Measurements from ENCODE around the gene LRRK2.
"Not testable (repeated sequence)": the region's sequence is repeated elsewhere in the genome, so short reads cannot be mapped to it uniquely, and the experiment has no call there.

Gene LRRK2

GRCh38 chr12:40209886-40210285 lies 14.9 kb upstream of the LRRK2 start:
- no peak for DNase-seq (ENCODE audit: low read depth, low spot score)
- in situ Hi-C loops (cut with HindIII; ENCODE audit: low sequenced_read_pairs): no loop called here
- TF ChIP-seq, protein P1, sequence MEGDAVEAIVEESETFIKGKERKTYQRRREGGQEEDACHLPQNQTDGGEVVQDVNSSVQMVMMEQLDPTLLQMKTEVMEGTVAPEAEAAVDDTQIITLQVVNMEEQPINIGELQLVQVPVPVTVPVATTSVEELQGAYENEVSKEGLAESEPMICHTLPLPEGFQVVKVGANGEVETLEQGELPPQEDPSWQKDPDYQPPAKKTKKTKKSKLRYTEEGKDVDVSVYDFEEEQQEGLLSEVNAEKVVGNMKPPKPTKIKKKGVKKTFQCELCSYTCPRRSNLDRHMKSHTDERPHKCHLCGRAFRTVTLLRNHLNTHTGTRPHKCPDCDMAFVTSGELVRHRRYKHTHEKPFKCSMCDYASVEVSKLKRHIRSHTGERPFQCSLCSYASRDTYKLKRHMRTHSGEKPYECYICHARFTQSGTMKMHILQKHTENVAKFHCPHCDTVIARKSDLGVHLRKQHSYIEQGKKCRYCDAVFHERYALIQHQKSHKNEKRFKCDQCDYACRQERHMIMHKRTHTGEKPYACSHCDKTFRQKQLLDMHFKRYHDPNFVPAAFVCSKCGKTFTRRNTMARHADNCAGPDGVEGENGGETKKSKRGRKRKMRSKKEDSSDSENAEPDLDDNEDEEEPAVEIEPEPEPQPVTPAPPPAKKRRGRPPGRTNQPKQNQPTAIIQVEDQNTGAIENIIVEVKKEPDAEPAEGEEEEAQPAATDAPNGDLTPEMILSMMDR (IDR thresholded peaks at IDR 0.05; ENCODE audit: low read depth, low read length): no peak
- H3K4me3 ChIP-seq (ENCODE audit: low read depth, low read length): no peak overlapping the region

- H3K4me3 ChIP-seq (ENCODE audit: low read depth, low read length); in situ Hi-C loops (cut with HindIII; ENCODE audit: low sequenced_read_pairs): not testable (repeated sequence)
Observed at GRCh38 chr12:40211186-40211585, 13.6 kb upstream of the LRRK2 start.

GRCh38 chr12:40212566-40212965 lies 12.2 kb upstream of the LRRK2 start:
- in situ Hi-C loops (cut with HindIII; ENCODE audit: low sequenced_read_pairs): no loop called here

More at GRCh38 chr12:40211186-40211585, 13.6 kb upstream of the LRRK2 start:
- DNase-seq (ENCODE audit: low read depth, low spot score): not testable (repeated sequence)

DNA sequence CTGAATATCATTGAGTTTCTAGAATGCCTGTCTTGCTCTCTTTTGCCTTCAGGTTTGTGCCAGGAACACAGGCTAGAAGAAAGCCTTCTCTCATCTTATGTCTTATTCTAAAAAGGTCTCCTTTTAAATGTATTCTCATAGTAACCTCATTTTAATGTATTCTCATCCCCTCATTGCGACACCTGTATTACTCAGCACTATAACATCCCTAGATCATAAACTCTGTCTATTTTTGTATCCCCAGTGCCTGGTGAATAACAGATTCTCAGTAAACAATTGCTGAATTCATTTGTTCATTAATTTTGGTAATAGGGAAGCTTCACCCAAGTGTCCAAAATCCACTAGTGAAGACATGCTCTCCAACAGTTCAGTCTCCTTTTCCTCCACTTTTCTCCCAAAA lies 8.8 kb upstream of the LRRK2 start:
- no peak for DNase-seq (ENCODE audit: low read depth, low spot score)
- H3K4me3 ChIP-seq (ENCODE audit: low read depth, low read length): no peak overlapping the region
- TF ChIP-seq, protein P1 (IDR thresholded peaks at IDR 0.05; ENCODE audit: low read depth, low read length): no peak
- in situ Hi-C loops (cut with HindIII; ENCODE audit: low sequenced_read_pairs): no loop called here

More at GRCh38 chr12:40212566-40212965, 12.2 kb upstream of the LRRK2 start:
- TF ChIP-seq, protein P1 (IDR thresholded peaks at IDR 0.05; ENCODE audit: low read depth, low read length): no peak
- H3K4me3 ChIP-seq (ENCODE audit: low read depth, low read length): no peak overlapping the region
- no peak for DNase-seq (ENCODE audit: low read depth, low spot score)

GRCh38 chr12:40216516-40217288 lies 8.1 kb upstream of the LRRK2 start:
- no peak overlapping the region for H3K4me3 ChIP-seq (ENCODE audit: low read depth, low read length)
- in situ Hi-C loops (cut with HindIII; ENCODE audit: low sequenced_read_pairs): no loop called here
- TF ChIP-seq, protein P1 (IDR thresholded peaks at IDR 0.05; ENCODE audit: low read depth, low read length): no peak
- DNase-seq (ENCODE audit: low read depth, low spot score): no peak

DNA sequence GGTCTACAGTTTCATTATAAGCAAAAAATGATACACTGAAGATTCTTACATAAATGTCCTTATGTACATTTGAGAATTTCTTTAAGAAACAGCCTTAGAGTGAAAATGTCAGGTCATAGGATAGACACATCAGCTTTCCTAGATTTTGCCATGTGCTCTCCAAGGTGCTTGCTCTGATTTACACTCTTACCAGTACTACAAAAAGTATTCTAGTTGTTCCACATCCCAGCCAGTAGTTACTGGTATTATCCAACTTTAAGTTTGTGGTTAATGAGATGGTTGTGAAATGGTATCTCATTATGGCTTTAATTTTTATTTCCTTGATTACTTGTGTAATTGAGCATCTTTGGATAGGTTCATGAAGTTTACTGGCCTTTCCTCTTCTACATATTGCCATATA lies 5.0 kb upstream of the LRRK2 start:
- in situ Hi-C loops (cut with HindIII; ENCODE audit: low sequenced_read_pairs): no loop called here
- TF ChIP-seq, protein P1 (IDR thresholded peaks at IDR 0.05; ENCODE audit: low read depth, low read length): no peak

GRCh38 chr12:40222247-40222646 lies 2.5 kb upstream of the LRRK2 start:
- DNase-seq (ENCODE audit: low read depth, low spot score): peak; percentile 6
- in situ Hi-C loops (cut with HindIII; ENCODE audit: low sequenced_read_pairs): no loop called here
- no peak overlapping the region for H3K4me3 ChIP-seq (ENCODE audit: low read depth, low read length)
- TF ChIP-seq, protein P1 (IDR thresholded peaks at IDR 0.05; ENCODE audit: low read depth, low read length): no peak

More for the DNA sequence above, 5.0 kb upstream of the LRRK2 start:
- no peak overlapping the region for H3K4me3 ChIP-seq (ENCODE audit: low read depth, low read length)
- no peak for DNase-seq (ENCODE audit: low read depth, low spot score)
